ENCODE data around the gene DCDC1. TPM values are rescaled to one million over a fixed set of nuclear protein-coding genes. Genes with fewer than 3 reads are reported as not detected.

The DCDC1 gene
- total RNA-seq, 1 experiment from 2014 or later = 2.2 TPM

- ChIA-PET POLR2A (ENCODE audit: unreplicated experiment) (no interaction called here), CTCF (no interaction called here)
- no peaks in the 10 kb centered on the region for H4K20me1 ChIP-seq (ENCODE audit: insufficient read depth)
- H3F3A ChIP-seq (ENCODE audit: insufficient read depth, low read depth) = no peaks in the 10 kb centered on the region
- H3K9me2 ChIP-seq (ENCODE audit: insufficient read depth) = no peaks in the 10 kb centered on the region
- no peaks in the 10 kb centered on the region for H3K9me3 ChIP-seq (ENCODE audit: insufficient read depth, low read depth)
- H3K27me3 ChIP-seq (ENCODE audit: insufficient read depth, low read depth) = no peaks in the 10 kb centered on the region
- no peaks in the 10 kb centered on the region for H3K4me1 ChIP-seq (replicated peaks; ENCODE audit: insufficient read depth)
- no peak overlapping the region for H3K4me3 ChIP-seq
- no TSS peak for BruUV-seq (replicated peaks)
- H3K27ac ChIP-seq = no peak overlapping the region
- no peak for DNase-seq
- intact Hi-C loops (cut with micrococcal nuclease; ENCODE audit: unreplicated experiment) = no loop called here
- H3K36me3 ChIP-seq (ENCODE audit: low read depth) = no peaks in the 10 kb centered on the region
- no peak overlapping the region for H2AFZ ChIP-seq
- H3K4me2 ChIP-seq = no peak overlapping the region
- no peak for TF ChIP-seq CTCF (conservative IDR thresholded peaks at IDR 0.05)
- TF ChIP-seq EZH2 (IDR thresholded peaks at IDR 0.05; ENCODE audit: low read depth) = no peak
- no peaks in the 10 kb centered on the region for H3K79me2 ChIP-seq (ENCODE audit: low read depth)
Measured at GRCh38 chr11:31141789-31142188, 227.8 kb downstream of the DCDC1 start.

- H3F3A ChIP-seq (ENCODE audit: insufficient read depth, low read depth) = no peaks in the 10 kb centered on the region
- no peaks in the 10 kb centered on the region for H3K9me3 ChIP-seq (ENCODE audit: insufficient read depth, low read depth)
- no peak overlapping the region for H3K4me3 ChIP-seq
- no peak overlapping the region for H2AFZ ChIP-seq
- DNase-seq = no peak
- CTCF ChIA-PET = no interaction called here
- intact Hi-C loops (cut with micrococcal nuclease; ENCODE audit: unreplicated experiment) = no loop called here
- H3K27me3 ChIP-seq (ENCODE audit: insufficient read depth, low read depth) = no peaks in the 10 kb centered on the region
- no TSS peak for BruUV-seq (replicated peaks)
- H3K79me2 ChIP-seq (ENCODE audit: low read depth) = no peaks in the 10 kb centered on the region
- no peaks in the 10 kb centered on the region for H3K4me1 ChIP-seq (replicated peaks; ENCODE audit: insufficient read depth)
- no peak overlapping the region for H3K27ac ChIP-seq
- no peaks in the 10 kb centered on the region for H4K20me1 ChIP-seq (ENCODE audit: insufficient read depth)
- no peaks in the 10 kb centered on the region for H3K36me3 ChIP-seq (ENCODE audit: low read depth)
- H3K9me2 ChIP-seq (ENCODE audit: insufficient read depth) = no peaks in the 10 kb centered on the region
- POLR2A ChIA-PET (ENCODE audit: unreplicated experiment) = no interaction called here
- TF ChIP-seq CTCF (conservative IDR thresholded peaks at IDR 0.05) (no peak), EZH2 (IDR thresholded peaks at IDR 0.05; ENCODE audit: low read depth) (no peak)
- H3K4me2 ChIP-seq = no peak overlapping the region
Measured at GRCh38 chr11:31139479-31139878, 230.1 kb downstream of the DCDC1 start.

GRCh38 chr11:31132531-31133421, 236.8 kb downstream of the DCDC1 start:
- Histone ChIP-seq H3K4me1 (replicated peaks; ENCODE audit: insufficient read depth) (no peaks in the 10 kb centered on the region), H3K9me3 (ENCODE audit: insufficient read depth, low read depth) (no peaks in the 10 kb centered on the region), H3K27ac (no peak overlapping the region), H3K9me2 (ENCODE audit: insufficient read depth) (no peaks in the 10 kb centered on the region), H2AFZ (no peak overlapping the region), H3F3A (ENCODE audit: insufficient read depth, low read depth) (no peaks in the 10 kb centered on the region), H3K79me2 (ENCODE audit: low read depth) (no peaks in the 10 kb centered on the region), H3K4me3 (no peak overlapping the region), H3K36me3 (ENCODE audit: low read depth) (no peaks in the 10 kb centered on the region), H3K27me3 (ENCODE audit: insufficient read depth, low read depth) (no peaks in the 10 kb centered on the region), H3K4me2 (no peak overlapping the region), H4K20me1 (ENCODE audit: insufficient read depth) (no peaks in the 10 kb centered on the region)
- intact Hi-C loops (cut with micrococcal nuclease; ENCODE audit: unreplicated experiment) = no loop called here
- CTCF ChIA-PET = no interaction called here
- POLR2A ChIA-PET (ENCODE audit: unreplicated experiment) = interaction anchor here (0.6 kb wide), 1 partner anchor 1418 kb away, joined by 3 read pairs; no protein-coding TSS in a partner anchor
- no peak for DNase-seq
- TF ChIP-seq EZH2 (IDR thresholded peaks at IDR 0.05; ENCODE audit: low read depth) (no peak), CTCF (conservative IDR thresholded peaks at IDR 0.05) (no peak)
- no TSS peak for BruUV-seq (replicated peaks)
